ENCODE measurements around the gene OR2T8. TPM values are rescaled to one million over a fixed set of nuclear protein-coding genes. Genes with fewer than 3 reads are reported as not detected.

The OR2T8 gene
- total RNA-seq, 1 experiment from 2014 or later = not detected

GRCh38 chr1:247905910-247906503, 14.0 kb upstream of the OR2T8 start:
- TF ChIP-seq, protein P1, sequence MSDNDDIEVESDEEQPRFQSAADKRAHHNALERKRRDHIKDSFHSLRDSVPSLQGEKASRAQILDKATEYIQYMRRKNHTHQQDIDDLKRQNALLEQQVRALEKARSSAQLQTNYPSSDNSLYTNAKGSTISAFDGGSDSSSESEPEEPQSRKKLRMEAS (IDR thresholded peaks at IDR 0.05) = no peak
- TF ChIP-seq ELF1 (IDR thresholded peaks at IDR 0.05; ENCODE audit: borderline replicate concordance, low read depth) (no peak), EGR1 (IDR thresholded peaks at IDR 0.05; ENCODE audit: low read depth) (no peak), POLR2A (IDR thresholded peaks at IDR 0.05; ENCODE audit: borderline replicate concordance, extremely low read depth, insufficient read depth, insufficient read length) (no peak), CEBPB (IDR thresholded peaks at IDR 0.05; ENCODE audit: low read depth) (no peak), CTCF (IDR thresholded peaks at IDR 0.05 in 2 of 3, conservative IDR thresholded peaks at IDR 0.05 in 1 of 3; ENCODE audit: borderline replicate concordance in 1 of 3, insufficient read depth in 1 of 3, low read depth in 2 of 3, low read length in 2 of 3) (no peak), EZH2phosphoT487 (IDR thresholded peaks at IDR 0.05; ENCODE audit: borderline replicate concordance) (no peak), REST (IDR thresholded peaks at IDR 0.05; ENCODE audit: low read depth) (no peak), SP1 (IDR thresholded peaks at IDR 0.05; ENCODE audit: low read depth) (no peak), FOSL1 (IDR thresholded peaks at IDR 0.05; ENCODE audit: low read depth) (no peak), POLR2AphosphoS5 (IDR thresholded peaks at IDR 0.05; ENCODE audit: low read depth, low read length) (no peak)
- TF ChIP-seq, protein P2, sequence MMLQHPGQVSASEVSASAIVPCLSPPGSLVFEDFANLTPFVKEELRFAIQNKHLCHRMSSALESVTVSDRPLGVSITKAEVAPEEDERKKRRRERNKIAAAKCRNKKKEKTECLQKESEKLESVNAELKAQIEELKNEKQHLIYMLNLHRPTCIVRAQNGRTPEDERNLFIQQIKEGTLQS (IDR thresholded peaks at IDR 0.05) = no peak
- Histone ChIP-seq H3K27ac (ENCODE audit: low read depth, low read length) (no peak overlapping the region), H3K4me1 (ENCODE audit: control insufficient read depth in 1 of 2, insufficient read depth in 2 of 2, low read length in 2 of 2) (no peaks in the 10 kb centered on the region), H3K36me3 (ENCODE audit: control insufficient read depth in 1 of 2, insufficient read depth in 2 of 2, low read length in 2 of 2) (no peaks in the 10 kb centered on the region), H3K79me2 (ENCODE audit: insufficient read depth, low read length) (no peaks in the 10 kb centered on the region), H3K27me3 (ENCODE audit: insufficient read depth, low read length) (no peaks in the 10 kb centered on the region), H4K20me1 (ENCODE audit: insufficient read depth) (no peaks in the 10 kb centered on the region), H2AFZ (ENCODE audit: low read depth, low read length, poor library complexity, severe bottlenecking) (no peak overlapping the region), H3K9me3 (ENCODE audit: control insufficient read depth in 1 of 2, insufficient read depth in 1 of 2, low read depth in 1 of 2, low read length in 2 of 2) (peaks cover 0 to 8% of the 10 kb centered on the region in 2 experiments; a peak in 2 of 4 replicates), H3K9me2 (ENCODE audit: insufficient read depth) (no peaks in the 10 kb centered on the region), H3K4me2 (ENCODE audit: low read length) (no peak overlapping the region), H3K9ac (ENCODE audit: low read length) (no peak overlapping the region), H3K4me3 (replicated peaks in 1 of 2; ENCODE audit: low read depth in 1 of 2, low read length in 2 of 2) (no peak overlapping the region)
- intact Hi-C loops (cut with micrococcal nuclease) = no loop called here
- ChIA-PET CTCF (no interaction called here), RAD21 (ENCODE audit: low non-redundant PET in 1 of 2, low total read pairs in 2 of 2, uncharacterized antibody in 2 of 2, unreplicated experiment in 2 of 2) (no interaction called here), POLR2A (no interaction called here)
- peak; percentile 25; the same call in 1 of the 2 replicates for ATAC-seq
- no peak for DNase-seq (ENCODE audit: low read depth, low spot score)
- BruUV-seq (replicated peaks) = no TSS peak
